OCI-LY3 (cell line): Measurements from ENCODE around the gene GPR37.

Source experiments
- CTCF ChIP-seq: fragments of 200-600, 300-600 bp; sonication (generic); IDR thresholded peaks from 2 replicates; pipeline ENCODE4 v1.5.1; 2014; ENCODE audit warnings: antibody characterized with exemption, low read length, low read depth
- EZH2phosphoT487 ChIP-seq: fragments of 200-600 bp; shearing (Covaris generic); IDR thresholded peaks from 2 replicates; pipeline ENCODE4 v1.6.1; 2018; ENCODE audit warnings: antibody characterized with exemption, mixed run types, low read depth

GRCh38 chr7:124752310-124752709 lies 13.3 kb downstream of the GPR37 start:
- no peak for TF ChIP-seq CTCF
- no peak for TF ChIP-seq EZH2phosphoT487
